Measurements from ENCODE around the gene MDM4.
A peak's percentile ranks its signal among the peaks of the same experiment; 100 is the strongest.

Gene MDM4

DNA sequence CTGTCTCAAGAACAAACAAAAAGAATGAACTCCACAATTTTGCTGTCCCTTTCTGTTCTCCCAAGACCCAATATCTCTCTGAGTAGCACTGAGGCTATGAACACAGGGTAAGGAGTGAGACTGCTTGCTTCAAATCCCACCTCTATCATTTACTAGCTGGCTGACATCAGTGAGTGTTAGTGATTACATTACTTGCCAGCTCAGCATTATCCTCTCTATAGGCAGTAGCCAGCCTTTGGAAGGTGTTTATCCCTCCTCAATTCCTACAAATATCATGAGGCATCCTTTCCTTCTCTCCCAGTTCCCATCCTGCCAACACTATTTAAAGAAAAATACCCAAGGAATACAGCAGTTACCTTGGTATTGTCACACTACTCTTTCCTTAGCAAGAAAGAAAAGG lies 24.6 kb upstream of the MDM4 start:
- DNase-seq (ENCODE audit: low read depth, low spot score), result no peak

DNA sequence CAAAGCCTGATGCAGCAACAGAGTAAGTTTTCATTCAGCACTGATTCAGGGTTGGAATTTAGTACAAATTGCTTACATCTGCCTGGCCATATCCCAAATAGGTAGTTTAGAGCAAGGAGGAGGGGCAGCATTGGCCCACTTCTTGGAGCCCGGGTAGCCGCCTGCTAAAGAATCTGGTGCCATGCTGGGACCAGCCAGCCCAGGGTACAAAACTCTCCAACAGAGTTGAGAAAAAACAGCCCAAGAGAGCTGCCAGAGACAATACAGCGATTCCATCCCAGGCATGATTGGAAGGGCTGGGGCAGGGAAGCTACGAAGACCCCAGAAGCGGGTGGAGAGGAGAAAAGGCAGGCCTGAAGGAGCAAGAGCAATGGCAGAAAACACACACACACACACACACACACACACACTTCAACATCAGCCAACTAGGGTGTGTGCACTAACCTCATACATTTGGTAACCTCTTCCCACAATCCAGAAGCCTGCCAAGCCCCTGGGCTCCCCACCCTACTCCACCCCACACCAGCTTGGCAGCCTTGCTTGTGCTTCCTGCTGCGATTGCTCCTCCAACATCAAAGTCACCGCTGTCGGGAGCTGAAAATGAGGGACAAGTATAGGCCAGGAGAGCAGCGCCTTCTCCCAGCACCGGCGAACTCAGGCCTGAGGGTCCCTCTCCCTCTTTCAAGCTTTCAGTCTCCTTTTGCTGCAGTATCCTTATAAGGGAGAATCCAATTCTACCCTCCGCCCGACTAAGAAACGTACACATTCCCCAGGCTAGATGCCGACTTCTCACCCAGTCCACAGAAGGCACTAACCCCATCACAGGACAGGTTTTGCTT lies 22.8 kb upstream of the MDM4 start:
- DNase-seq (ENCODE audit: low read depth, low spot score), result peak; percentile 78

DNA sequence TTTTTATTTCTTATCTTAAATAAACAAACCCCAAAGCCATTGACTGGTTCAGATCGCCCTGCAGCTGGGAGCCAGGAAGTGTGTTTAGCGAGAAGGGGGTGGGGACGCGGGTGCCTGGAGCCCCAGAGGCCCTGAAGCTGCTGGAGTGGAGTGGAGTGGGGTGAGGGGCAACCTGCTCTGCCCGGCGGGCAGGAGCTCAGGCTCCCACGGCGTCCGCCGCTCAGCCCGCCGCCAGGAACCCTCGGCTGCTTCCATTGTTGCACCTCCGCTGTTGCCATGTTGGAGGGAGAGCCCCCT lies 22.3 kb upstream of the MDM4 start:
- DNase-seq (ENCODE audit: low read depth, low spot score), result peak; percentile 78

DNA sequence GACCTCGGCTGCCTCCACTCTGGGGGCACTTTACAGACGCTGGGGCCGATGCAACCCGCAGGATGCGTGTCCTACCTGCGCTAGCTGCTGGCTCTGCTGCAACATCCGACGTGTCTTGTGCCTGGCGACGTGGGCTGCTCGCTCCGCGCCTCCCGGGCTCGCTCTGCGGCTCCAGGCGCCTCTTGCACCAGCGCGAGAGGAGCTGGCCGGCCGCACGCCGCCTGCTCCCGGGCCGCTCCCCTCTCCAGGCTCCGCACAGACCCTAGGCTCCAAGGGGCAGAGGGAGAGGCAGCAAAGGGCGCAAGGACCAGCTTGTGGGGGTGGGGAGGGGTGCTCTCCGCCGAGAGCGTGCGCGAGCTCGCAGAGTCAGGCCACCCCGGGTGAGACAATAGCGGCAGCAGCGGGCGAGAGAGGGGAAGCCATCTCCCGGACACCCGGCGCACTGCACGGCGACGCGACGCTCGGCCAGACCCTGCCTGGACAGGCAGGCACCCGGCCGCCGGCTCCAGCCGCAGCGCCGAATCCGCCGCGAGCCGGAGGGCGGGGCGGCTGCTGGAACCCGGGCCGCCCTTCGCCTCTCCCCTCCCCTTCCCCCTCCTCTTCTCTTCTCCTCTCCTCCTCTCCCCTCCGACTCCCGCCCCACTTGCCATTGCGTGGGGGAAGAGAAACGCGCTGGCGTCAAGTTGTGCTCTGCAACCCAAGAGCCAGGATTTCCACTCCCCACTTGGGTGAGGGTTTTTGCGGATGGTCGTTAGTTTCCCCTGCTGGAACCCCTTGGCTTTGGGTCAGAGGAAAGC lies 21.7 kb upstream of the MDM4 start, which contains the start of gene PIK3C2B:
Gene PIK3C2B, minus strand, starts transcription at position 525 of the 797 bp plus-strand sequence. CDS start 25,003 bp downstream, outside the sequence.
- peak; percentile 96 for DNase-seq (ENCODE audit: low read depth, low spot score)

DNA sequence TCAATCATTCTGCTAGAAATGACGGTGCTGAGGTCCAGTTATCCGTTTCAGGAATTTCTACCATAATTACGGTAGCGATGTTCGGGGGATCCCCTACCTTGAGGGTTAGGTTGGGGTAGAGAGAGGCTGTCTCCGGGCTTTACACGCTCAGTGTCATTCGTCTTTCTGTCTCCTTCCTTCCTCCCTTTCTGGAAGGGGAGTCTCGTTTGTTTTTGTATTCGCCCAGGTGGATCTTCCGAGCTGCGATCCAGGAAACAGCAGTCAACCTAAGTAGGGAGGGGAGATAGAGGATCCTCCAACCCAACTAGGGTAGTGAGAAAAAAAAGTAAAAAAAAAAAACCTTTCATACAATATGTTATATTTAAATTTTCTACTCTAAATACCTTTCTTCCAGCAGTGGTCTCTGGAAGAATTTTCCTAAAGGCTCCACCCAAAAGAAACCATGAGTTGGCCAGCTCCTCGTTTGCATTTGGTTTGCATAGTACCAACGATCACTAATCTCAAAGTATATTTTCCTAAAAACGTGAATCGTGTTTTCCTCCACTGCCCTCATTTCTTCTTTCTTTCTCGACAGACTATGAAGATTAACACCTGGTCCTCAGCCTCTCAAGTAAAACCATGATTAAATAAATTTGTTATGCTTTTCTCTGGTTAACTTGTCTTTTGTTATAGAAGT lies 21.0 kb upstream of the MDM4 start:
- DNase-seq (ENCODE audit: low read depth, low spot score), result no peak

DNA sequence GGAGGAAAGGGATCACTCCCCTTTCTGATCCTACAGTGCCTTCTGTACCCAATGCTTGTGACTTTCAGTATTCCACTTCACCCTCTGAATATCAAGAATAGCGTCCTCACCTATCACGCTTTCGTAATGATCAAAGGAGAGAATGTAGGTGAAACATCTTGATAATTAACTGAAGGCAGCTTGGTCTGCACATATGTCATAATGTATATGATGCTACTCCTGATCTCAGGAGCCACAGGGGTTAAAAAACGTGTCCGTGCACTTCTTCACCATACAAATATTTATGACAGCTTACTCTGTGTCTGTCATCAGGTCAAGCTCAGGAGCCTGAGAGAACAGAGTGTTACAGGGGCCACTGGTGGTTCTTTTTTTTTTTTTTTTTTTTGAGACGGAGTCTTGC lies 20.4 kb upstream of the MDM4 start:
- DNase-seq (ENCODE audit: low read depth, low spot score), result no peak

DNA sequence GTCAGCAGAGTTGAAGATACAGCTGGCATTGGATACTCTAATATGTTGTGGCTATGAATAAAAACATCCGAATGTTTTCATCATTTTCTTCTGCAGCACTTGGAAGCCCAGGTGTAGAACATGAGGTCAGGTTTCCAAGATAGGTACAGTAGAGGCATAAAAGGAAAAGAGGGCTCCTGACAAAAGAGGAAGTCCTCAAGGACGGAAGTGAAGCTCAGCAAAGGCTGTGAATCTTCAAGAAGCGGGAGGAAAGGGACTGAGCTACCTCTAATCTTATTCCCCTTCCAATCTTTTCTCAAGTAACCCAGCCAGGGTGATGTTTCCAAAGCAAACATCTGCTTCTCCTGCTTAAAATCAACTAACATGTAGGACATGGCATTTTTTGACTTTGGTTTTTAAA lies 17.2 kb upstream of the MDM4 start:
- DNase-seq (ENCODE audit: low read depth, low spot score), result no peak

DNA sequence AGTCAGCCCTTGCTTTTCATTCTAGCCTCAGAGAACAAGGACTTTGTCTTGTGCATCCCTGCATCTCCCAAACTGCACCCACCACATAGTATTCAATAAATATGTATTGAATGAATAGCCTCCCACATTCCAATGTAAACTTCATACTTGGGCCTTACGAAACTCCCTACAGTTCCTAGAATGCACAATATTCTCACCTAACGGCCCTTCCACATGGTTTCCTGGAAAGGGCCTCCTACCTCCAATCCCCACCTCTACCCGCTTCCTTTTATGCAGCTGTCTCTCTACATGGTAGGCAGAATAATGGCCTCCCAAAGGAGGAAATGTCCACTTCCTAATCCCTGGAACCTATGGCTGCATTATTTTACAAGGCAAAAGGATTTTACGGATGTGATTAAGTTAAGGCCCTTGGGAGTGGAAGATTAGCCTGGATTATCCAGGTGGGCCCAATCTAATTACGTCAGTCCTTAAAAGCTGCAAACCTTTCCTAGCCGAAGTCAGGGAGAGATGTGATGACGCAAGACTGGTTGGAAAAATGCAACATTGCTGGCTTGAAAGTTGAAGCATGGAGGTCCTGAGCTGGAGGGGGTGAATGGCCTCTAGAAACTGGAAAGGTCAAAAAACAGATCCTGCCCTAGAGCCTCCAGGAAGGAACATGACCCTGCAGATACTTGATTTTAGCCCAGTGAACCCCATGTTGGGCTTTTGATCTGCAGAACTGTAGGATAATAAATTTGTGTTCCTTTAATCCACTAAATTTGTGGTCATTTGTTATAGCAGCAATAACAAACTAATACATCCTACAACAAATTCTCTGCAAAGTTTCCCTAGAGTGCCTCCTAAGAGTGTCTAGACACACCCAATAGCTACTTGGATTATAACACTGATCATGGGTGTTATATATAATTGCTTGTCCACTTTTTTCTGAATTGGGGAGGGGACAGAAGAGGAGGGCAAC lies 16.4 kb upstream of the MDM4 start:
- no peak for DNase-seq (ENCODE audit: low read depth, low spot score)

DNA sequence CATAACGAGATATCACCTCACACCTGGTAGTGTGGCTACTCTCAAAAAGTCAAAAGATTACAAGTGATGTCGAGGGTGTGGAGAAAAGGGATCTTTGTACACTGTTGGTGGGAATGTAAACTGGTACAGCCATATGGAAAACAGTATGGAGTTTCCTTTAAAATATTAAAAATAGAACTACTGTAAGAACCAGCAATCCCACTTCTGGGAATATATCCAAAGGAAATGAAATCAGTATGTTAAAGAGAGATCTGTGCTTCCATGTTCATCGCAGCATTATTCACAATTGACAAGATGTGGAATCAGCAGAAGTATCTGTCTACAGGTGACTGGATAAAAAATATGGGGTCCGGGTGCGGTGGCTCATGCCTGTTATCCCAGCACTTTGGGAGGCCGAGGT lies 14.0 kb upstream of the MDM4 start:
- DNase-seq (ENCODE audit: low read depth, low spot score), result no peak

DNA sequence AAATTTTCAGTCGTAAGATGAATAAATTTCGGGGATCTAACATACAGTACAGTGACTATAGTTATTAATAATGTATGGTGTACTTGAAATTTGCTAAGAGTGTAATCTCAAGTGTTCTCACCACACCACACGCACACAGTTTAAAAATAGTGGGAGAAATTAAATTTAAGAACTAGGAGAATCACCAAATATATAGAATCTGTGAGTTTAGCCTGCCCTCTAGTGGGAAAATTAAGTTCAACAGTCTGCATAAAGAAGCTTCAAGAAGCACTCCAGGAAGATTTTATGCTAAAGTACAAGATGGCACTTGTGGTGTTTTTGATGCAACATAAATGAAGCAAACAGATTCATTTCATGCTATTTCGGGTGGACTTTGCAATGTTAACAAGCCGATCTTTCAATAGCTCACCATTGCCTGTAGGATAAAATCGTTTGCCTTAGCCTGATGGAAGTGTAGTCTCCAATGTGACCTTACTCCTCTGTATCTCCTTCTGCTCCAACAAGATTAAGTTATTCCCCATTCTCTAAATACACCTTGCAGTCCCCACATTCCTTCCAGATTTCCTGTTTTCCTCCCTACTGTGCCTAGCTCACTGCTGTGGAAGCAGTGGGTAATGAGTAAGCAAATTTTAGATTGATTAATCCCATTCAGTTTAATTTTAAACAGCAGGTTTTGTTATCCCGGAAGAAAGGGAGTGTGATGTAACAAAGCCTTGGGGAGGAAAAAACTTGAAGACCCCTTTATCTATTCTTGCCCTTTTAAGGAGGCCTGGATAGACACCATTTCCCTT lies 12.9 kb upstream of the MDM4 start:
- DNase-seq (ENCODE audit: low read depth, low spot score), result peak; percentile 27

DNA sequence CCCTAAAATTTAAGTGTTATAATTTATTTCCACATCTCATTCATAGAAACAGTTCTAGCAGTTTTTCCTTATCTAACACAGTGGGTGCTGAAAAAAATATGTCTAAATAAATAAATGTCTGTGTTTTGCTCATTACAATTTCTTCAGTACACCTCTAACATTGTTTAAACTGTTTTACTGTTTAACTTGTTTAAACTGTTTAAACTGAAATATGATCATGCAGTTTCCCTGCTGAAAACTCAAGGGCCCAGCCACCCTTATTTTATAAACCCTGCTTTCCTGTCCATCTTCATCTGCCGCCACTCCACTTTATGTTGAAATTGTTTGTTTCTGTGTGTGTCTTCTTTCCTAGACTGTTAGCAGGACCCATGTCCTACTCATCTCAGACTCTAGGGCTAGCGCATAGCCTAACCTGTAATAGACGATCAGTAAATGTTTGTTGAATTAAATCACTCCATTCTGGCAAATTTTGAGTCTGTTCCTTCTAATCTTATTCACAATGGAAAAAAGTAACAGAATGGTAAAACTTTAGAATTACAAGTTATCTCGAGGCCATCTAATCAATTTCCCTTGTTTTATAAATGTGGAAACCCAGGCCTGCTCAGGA lies 12.2 kb upstream of the MDM4 start:
- DNase-seq (ENCODE audit: low read depth, low spot score), result no peak

DNA sequence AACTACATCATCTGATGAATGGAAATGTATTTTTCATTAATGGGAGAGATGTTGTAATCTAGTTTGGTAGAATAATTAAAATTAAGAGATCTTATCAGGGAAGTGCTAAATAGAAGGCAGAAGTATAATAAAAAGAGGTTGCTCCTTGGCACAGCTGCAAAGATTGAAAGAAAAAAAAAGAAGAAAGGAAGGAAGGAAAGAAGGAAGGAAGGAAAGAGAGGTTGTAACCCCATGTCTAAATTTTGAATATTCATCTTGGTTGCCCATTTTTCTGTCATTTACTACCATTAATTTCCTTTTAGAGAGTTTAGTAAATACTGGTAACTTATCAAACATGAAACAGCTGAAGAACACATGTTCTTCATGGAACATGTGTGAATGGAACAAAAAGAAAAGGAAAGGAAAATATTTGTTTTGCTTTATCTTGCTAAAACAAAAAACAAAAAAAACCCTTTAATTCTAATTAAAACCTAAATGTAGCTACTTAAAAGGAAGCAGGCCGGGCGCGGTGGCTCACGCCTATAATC lies 10.5 kb upstream of the MDM4 start:
- no peak for DNase-seq (ENCODE audit: low read depth, low spot score)

DNA sequence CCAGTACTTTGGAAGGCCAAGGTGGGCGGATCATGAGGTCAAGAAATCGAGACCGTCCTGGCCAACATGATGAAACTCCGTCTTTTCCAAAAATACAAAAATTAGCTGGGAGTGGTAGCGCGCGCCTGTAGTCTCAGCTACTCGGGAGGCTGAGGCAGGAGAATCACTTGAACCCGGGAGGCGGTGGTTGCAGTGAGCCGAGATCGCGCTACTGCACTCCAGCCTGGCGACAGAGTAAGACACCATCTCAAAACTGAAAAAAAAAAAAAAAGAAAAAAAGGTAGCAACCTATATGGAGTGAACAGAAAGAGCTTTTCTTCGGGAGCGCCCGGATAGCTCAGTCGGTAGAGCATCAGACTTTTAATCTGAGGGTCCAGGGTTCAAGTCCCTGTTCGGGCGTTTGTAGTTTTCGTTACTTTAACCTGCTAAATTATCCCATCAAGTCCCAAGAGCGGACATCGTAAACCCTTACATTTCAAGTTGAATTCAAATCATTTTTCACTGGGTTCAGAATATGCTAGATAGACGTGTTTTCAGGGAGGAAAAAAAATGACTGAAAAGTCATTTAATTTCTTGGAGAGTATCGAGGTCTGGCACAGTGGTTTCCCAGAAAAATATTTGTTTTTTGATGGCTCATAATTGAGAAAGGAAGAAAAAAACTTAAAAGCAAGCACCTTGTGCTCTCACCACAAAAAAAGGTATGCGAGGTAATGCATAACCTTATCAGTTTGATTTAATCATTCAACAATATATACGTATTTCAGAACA lies 9.8 kb upstream of the MDM4 start:
- DNase-seq (ENCODE audit: low read depth, low spot score), result peak; percentile 97

DNA sequence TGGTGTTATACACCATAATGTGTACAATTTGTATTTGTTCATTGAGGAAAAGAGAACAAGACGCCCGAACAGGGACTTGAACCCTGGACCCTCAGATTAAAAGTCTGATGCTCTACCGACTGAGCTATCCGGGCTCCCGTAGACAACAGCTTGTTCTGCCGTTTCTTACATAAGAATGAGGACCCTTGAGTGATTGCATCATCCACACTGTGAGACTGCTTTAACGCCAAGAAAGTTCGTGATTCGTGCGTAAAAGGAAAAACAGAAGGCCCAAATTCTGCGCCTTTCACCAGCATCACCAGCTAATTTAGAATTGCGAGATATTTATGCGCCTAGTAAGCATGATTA lies 9.3 kb upstream of the MDM4 start:
- DNase-seq (ENCODE audit: low read depth, low spot score), result peak; percentile 95

DNA sequence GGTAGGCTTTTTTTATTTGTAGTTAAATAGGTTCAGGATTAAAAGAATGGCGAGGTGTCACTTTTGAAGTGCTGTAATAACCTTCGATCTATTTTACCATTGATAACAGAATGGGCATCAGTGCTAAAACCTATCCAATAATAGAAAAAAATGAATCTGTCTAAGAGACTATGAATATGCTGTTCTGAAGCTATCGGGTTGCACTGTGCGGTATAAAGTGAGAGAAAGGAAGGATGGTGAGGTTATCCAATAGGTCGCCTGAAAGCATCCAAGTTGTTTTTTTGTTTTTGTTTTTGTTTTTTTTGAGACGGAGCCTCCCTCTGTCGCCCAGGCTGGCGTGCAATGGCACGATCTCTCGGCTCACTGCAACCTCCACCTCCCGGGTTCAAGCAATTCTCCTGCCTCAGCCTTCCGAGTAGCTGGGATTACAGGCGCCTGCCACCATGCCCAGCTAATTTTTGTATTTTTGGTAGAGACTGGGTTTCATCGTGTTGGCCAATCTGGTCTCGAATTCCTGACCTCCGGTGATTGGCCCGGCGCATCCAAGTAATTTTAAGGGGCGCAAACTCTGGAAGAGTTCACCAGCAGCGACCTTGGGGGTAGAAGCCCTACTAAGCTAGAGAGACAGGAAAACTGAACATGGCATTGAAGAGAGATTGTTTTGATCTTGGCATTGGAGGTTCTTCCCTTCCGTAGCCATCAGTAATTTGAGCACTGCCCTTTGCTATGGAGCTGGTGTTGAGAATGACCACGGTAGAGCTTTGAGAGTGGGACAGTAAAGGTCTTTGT lies 8.7 kb upstream of the MDM4 start:
- peak; percentile 85 for DNase-seq (ENCODE audit: low read depth, low spot score)

DNA sequence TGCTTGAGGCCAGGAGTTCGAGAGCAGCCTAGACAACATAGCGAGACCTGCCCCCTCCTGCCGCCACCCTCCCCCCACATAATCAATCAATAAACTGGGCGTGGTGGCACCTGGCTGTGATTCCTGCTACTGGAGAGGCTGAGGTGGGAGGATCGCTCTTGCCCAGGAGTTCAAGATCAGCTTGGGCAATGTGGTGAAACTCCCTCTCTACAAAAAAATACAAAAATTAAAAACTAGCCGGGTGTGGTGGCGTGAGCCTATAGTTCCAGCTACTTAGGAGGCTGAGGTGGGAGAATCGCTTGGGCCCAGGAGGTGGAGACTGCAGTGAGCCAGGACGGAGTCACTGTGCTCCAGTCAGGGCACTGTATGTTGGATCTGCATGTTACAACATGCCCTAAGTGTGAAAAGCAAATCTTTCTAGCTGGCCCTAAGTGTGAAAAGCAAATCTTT lies 7.0 kb upstream of the MDM4 start:
- DNase-seq (ENCODE audit: low read depth, low spot score), result no peak

DNA sequence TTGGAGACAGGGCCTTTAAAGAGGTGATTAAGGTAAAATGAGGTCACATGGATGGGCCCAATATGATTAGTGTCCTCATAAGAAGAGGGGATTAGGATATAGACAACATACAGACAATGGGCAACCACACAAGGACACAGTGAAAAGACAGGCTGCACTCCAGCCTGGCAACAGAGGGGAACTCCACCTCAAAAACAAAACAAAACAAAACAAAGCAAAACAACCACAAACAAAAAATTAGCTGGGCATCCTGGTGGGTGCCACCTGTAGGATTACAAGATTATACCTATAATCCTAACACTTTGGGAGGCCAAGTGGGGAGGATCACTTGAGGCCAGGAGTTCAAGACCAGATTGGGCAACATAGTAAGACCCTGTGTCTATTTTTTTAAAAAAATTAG lies 4.8 kb upstream of the MDM4 start:
- DNase-seq (ENCODE audit: low read depth, low spot score), result no peak

DNA sequence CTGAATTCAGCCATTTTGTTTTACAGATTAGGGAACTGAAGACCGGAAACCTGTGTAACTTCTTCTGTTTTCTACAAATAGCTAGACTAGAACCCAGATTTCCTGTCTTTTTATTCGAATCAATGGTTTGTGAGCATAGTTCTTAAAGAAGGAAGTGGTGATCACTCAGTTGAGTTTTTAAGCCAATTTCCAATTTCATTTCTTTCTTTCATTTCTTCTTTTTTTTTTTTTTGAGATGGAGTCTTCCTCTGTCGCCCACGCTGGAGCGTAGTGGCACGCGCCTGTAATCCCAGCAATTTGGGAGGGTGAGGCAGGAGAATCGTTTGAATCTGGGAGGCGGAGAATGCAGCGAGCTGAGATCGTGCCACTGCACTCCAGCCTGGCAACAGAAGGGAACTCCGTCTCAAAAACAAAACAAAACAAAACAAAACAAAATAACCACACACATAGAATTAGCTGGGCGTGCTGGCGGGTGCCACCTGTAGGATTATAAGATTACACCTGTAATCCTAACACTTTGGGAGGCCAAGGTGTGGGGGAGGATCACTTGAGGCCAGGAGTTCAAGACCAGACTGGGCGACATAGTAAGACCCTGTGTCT lies 3.0 kb upstream of the MDM4 start:
- no peak for DNase-seq (ENCODE audit: low read depth, low spot score)
